GM15510 (cell line): ENCODE data around the gene PRDX4.

Experiments used
- POLR2A ChIP-seq: IDR thresholded peaks from 3 replicates; pipeline ENCODE4 v1.6.1; 2011; ENCODE audit warnings: borderline replicate concordance; ENCODE audit not compliant: insufficient read length; ENCODE audit errors: extremely low read depth

The PRDX4 gene

GRCh38 chrX:23731951-23732350, 64.7 kb downstream of the PRDX4 start:
- no peak for TF ChIP-seq POLR2A

GRCh38 chrX:23732704-23733103, 65.4 kb downstream of the PRDX4 start:
- no peak for TF ChIP-seq POLR2A
